HCT116 (cell line): Measurements from ENCODE around the gene LRRC31. TPM values are rescaled to one million over a fixed set of nuclear protein-coding genes. Genes with fewer than 3 reads are reported as not detected.

ENCODE experiments used
- ATAC-seq: fragments of 200-7000 bp; cut with Tn5 transposase; 2 replicates; pipeline ENCODE4 v1.9.1; 2020; ENCODE audit warnings: mild to moderate bottlenecking, moderate library complexity
- BruUV-seq: library from RNA; stranded (reverse); fragments of 400-500 nt; replicated peaks from 2 replicates; lab custom pipeline; 2021; lab: Mats Ljungman, UMichigan
- CTCF ChIA-PET: fragments of 300-600 bp; sonication (Branson Sonifier 250); formaldehyde crosslinking; loops from one replicate; lab custom pipeline; 2021; ENCODE audit warnings: antibody characterized with exemption; lab: Charles Lee
- POLR2A ChIA-PET: fragments of 300-600, 350-600 bp; sonication (Branson Sonifier 250); formaldehyde crosslinking; loops from one replicate; lab custom pipeline; 2021; ENCODE audit warnings: antibody characterized with exemption; lab: Charles Lee
- RAD21 ChIA-PET, 2 experiments: fragments of 300-600 bp; sonication (Branson Sonifier 250); formaldehyde crosslinking; loops; one replicate each; lab custom pipeline; 2023; ENCODE audit warnings: low total read pairs in 2 of 2; ENCODE audit not compliant: uncharacterized antibody in 2 of 2, unreplicated experiment in 2 of 2, low non-redundant PET in 1 of 2; lab: Charles Lee
- DNase-seq: peaks from one replicate; pipeline ENCODE4 v3.0.0-alpha.2; 2010; ENCODE audit warnings: low read depth, low spot score
- H2AFZ ChIP-seq: fragments of 200-600 bp; shearing (Covaris generic), sonication (generic); 2 replicates; pipeline ENCODE4 v1.6.1; 2017; ENCODE audit warnings: low read depth, mixed run types, mixed read lengths, antibody characterized with exemption, low read length; ENCODE audit not compliant: poor library complexity, severe bottlenecking
- H3K27ac ChIP-seq: 2 replicates; pipeline ENCODE4 v1.5.1; 2012; ENCODE audit warnings: low read depth, low read length
- H3K27me3 ChIP-seq: fragments of 200-600 bp; sonication (generic); 2 replicates; pipeline ENCODE4 v1.6.1; 2016; ENCODE audit warnings: mixed run types, low read length, mixed read lengths; ENCODE audit not compliant: insufficient read depth
- H3K36me3 ChIP-seq, 2 experiments: fragments of 200-500 bp in 1 of 2; fragments of 200-600 bp in 1 of 2; sonication (Bioruptor generic) in 1 of 2; sonication (generic) in 1 of 2; 2 replicates each; pipeline versions ENCODE4 v1.5.1 to v1.6.1; 2014 to 2016; ENCODE audit warnings: low read length in 2 of 2, inconsistent platforms in 1 of 2, mixed read lengths in 1 of 2, mixed run types in 1 of 2; ENCODE audit not compliant: insufficient read depth in 2 of 2, control insufficient read depth in 1 of 2
- H3K4me1 ChIP-seq, 2 experiments: fragments of 200-600 bp in 1 of 2; sonication (generic) in 1 of 2; 2 replicates each; pipeline versions ENCODE4 v1.5.1 to v1.6.1; 2012 to 2017; ENCODE audit warnings: low read length in 2 of 2, inconsistent platforms in 1 of 2, mild to moderate bottlenecking in 1 of 2, mixed read lengths in 1 of 2, mixed run types in 1 of 2, moderate library complexity in 1 of 2; ENCODE audit not compliant: insufficient read depth in 2 of 2, control insufficient read depth in 1 of 2
- H3K4me2 ChIP-seq: fragments of 200-600 bp; sonication (generic); 2 replicates; pipeline ENCODE4 v1.6.1; 2017; ENCODE audit warnings: mixed run types, low read length, mixed read lengths
- H3K4me3 ChIP-seq, 2 experiments: fragments of 200-600 bp in 1 of 2; sonication (generic) in 1 of 2; replicated peaks in 1 of 2; 2 replicates each; pipeline ENCODE4 v1.5.1; 2011 to 2016; ENCODE audit warnings: low read length in 2 of 2, control low read depth in 1 of 2, low read depth in 1 of 2, mild to moderate bottlenecking in 1 of 2, mixed read lengths in 1 of 2, mixed run types in 1 of 2
- H3K79me2 ChIP-seq: fragments of 200-600 bp; sonication (generic); 2 replicates; pipeline ENCODE4 v1.6.1; 2017; ENCODE audit warnings: mild to moderate bottlenecking, mixed run types, low read length, moderate library complexity, mixed read lengths; ENCODE audit not compliant: insufficient read depth
- H3K9ac ChIP-seq: fragments of 200-600 bp; sonication (generic); 2 replicates; pipeline ENCODE4 v1.6.1; 2016; ENCODE audit warnings: low read length, mixed read lengths
- H3K9me2 ChIP-seq: fragments of 200-600 bp; sonication (generic), shearing (Covaris generic); 2 replicates; pipeline ENCODE4 v1.6.1; 2017; ENCODE audit warnings: mixed run types, mild to moderate bottlenecking, moderate library complexity; ENCODE audit not compliant: insufficient read depth
- H3K9me3 ChIP-seq, 2 experiments: fragments of 200-500 bp in 1 of 2; fragments of 200-600 bp in 1 of 2; sonication (Bioruptor generic) in 1 of 2; sonication (generic) in 1 of 2; 2 replicates each; pipeline ENCODE4 v1.6.1; 2014 to 2017; ENCODE audit warnings: low read length in 2 of 2, mixed read lengths in 2 of 2, inconsistent platforms in 1 of 2, low read depth in 1 of 2, mild to moderate bottlenecking in 1 of 2, mixed run types in 1 of 2, moderate library complexity in 1 of 2; ENCODE audit not compliant: control insufficient read depth in 1 of 2, insufficient read depth in 1 of 2
- H4K20me1 ChIP-seq: fragments of 200-600 bp; sonication (generic), shearing (Covaris generic); 2 replicates; pipeline ENCODE4 v1.6.1; 2017; ENCODE audit warnings: mixed run types, mild to moderate bottlenecking, moderate library complexity; ENCODE audit not compliant: insufficient read depth
- CBX3 ChIP-seq: IDR thresholded peaks from 2 replicates; pipeline ENCODE4 v1.6.1; 2012; ENCODE audit warnings: low read depth
- CEBPB ChIP-seq: IDR thresholded peaks from 2 replicates; pipeline ENCODE4 v1.6.1; 2012; ENCODE audit warnings: low read depth
- EGR1 ChIP-seq: IDR thresholded peaks from 2 replicates; pipeline ENCODE4 v1.6.1; 2012; ENCODE audit warnings: low read depth
- ELF1 ChIP-seq: IDR thresholded peaks from 2 replicates; pipeline ENCODE4 v1.6.1; 2012; ENCODE audit warnings: low read depth, borderline replicate concordance
- EZH2 ChIP-seq: fragments of 200-600 bp; sonication (generic); IDR thresholded peaks from 2 replicates; pipeline ENCODE4 v1.6.1; 2017; ENCODE audit warnings: antibody characterized with exemption, mixed run types
- FOSL1 ChIP-seq: IDR thresholded peaks from 2 replicates; pipeline ENCODE4 v1.6.1; 2012; ENCODE audit warnings: low read depth
- MAX ChIP-seq: IDR thresholded peaks from 2 replicates; pipeline ENCODE4 v1.6.1; 2012
- POLR2A ChIP-seq: IDR thresholded peaks from 2 replicates; pipeline ENCODE4 v1.7.0; 2011; ENCODE audit warnings: borderline replicate concordance; ENCODE audit not compliant: insufficient read depth, insufficient read length; ENCODE audit errors: extremely low read depth
- RAD21 ChIP-seq: IDR thresholded peaks from 2 replicates; pipeline ENCODE4 v1.6.1; 2012; ENCODE audit warnings: low read depth, mild to moderate bottlenecking
- SIN3A ChIP-seq: IDR thresholded peaks from 2 replicates; pipeline ENCODE4 v1.6.1; 2012; ENCODE audit warnings: low read depth
- SP1 ChIP-seq: IDR thresholded peaks from 2 replicates; pipeline ENCODE4 v1.6.1; 2012; ENCODE audit warnings: low read depth
- TCF7L2 ChIP-seq: IDR thresholded peaks from 2 replicates; pipeline ENCODE4 v1.7.0; 2011; ENCODE audit warnings: borderline replicate concordance, inconsistent platforms; ENCODE audit not compliant: insufficient read depth, insufficient read length; ENCODE audit errors: extremely low read depth
- ZFX ChIP-seq: fragments of 450-650 bp; IDR thresholded peaks from 2 replicates; pipeline ENCODE4 v1.6.1; 2017
- ZNF274 ChIP-seq: fragments of 200-500 bp; sonication (Bioruptor generic); IDR thresholded peaks from 2 replicates; pipeline ENCODE4 v1.6.1; 2014; ENCODE audit warnings: mild to moderate bottlenecking, low read depth, low read length, inconsistent platforms
- intact Hi-C: fragments of 100-400 bp; cut with micrococcal nuclease; formaldehyde crosslinking; loops from 2 replicates; pipeline ENCODE4 v1.10.0; 2022
- total RNA-seq: library from RNA; stranded (reverse); gene quantifications from one replicate; pipeline ENCODE4 v1.2.1, GENCODE V29; 2021; ENCODE audit not compliant: unreplicated experiment
- TF ChIP-seq, protein P1 (sequence below): IDR thresholded peaks from 2 replicates; pipeline ENCODE4 v1.6.1; 2012; ENCODE audit warnings: low read depth
- TF ChIP-seq, protein P2 (sequence below): IDR thresholded peaks from 2 replicates; pipeline ENCODE4 v1.6.1; 2011; ENCODE audit warnings: mild to moderate bottlenecking, low read length, moderate library complexity; ENCODE audit not compliant: insufficient replicate concordance; ENCODE audit errors: extremely low read depth

The LRRC31 gene
- total RNA-seq, 1 experiment from 2014 or later = not detected

GRCh38 chr3:169811631-169812331, 58.0 kb downstream of the LRRC31 start:
- TF ChIP-seq FOSL1 (no peak), EGR1 (no peak), SIN3A (no peak), ZFX (no peak), SP1 (no peak), POLR2A (no peak), MAX (no peak), TCF7L2 (no peak), RAD21 (no peak), EZH2 (no peak), CBX3 (no peak), ELF1 (no peak), ZNF274 (no peak), CEBPB (no peak)
- TF ChIP-seq, protein P1, sequence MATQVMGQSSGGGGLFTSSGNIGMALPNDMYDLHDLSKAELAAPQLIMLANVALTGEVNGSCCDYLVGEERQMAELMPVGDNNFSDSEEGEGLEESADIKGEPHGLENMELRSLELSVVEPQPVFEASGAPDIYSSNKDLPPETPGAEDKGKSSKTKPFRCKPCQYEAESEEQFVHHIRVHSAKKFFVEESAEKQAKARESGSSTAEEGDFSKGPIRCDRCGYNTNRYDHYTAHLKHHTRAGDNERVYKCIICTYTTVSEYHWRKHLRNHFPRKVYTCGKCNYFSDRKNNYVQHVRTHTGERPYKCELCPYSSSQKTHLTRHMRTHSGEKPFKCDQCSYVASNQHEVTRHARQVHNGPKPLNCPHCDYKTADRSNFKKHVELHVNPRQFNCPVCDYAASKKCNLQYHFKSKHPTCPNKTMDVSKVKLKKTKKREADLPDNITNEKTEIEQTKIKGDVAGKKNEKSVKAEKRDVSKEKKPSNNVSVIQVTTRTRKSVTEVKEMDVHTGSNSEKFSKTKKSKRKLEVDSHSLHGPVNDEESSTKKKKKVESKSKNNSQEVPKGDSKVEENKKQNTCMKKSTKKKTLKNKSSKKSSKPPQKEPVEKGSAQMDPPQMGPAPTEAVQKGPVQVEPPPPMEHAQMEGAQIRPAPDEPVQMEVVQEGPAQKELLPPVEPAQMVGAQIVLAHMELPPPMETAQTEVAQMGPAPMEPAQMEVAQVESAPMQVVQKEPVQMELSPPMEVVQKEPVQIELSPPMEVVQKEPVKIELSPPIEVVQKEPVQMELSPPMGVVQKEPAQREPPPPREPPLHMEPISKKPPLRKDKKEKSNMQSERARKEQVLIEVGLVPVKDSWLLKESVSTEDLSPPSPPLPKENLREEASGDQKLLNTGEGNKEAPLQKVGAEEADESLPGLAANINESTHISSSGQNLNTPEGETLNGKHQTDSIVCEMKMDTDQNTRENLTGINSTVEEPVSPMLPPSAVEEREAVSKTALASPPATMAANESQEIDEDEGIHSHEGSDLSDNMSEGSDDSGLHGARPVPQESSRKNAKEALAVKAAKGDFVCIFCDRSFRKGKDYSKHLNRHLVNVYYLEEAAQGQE = no peak
- TF ChIP-seq, protein P2, sequence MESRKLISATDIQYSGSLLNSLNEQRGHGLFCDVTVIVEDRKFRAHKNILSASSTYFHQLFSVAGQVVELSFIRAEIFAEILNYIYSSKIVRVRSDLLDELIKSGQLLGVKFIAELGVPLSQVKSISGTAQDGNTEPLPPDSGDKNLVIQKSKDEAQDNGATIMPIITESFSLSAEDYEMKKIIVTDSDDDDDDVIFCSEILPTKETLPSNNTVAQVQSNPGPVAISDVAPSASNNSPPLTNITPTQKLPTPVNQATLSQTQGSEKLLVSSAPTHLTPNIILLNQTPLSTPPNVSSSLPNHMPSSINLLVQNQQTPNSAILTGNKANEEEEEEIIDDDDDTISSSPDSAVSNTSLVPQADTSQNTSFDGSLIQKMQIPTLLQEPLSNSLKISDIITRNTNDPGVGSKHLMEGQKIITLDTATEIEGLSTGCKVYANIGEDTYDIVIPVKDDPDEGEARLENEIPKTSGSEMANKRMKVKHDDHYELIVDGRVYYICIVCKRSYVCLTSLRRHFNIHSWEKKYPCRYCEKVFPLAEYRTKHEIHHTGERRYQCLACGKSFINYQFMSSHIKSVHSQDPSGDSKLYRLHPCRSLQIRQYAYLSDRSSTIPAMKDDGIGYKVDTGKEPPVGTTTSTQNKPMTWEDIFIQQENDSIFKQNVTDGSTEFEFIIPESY = no peak
- no peak overlapping the region for H3K4me2 ChIP-seq
- H3K27ac ChIP-seq = no peak overlapping the region
- BruUV-seq = no TSS peak
- no peaks in the 10 kb centered on the region for H3K79me2 ChIP-seq
- ATAC-seq (no peak), DNase-seq (no peak)
- CTCF ChIA-PET = interaction anchor here (0.5 kb wide), 1 partner anchor 229 kb away, joined by 5 read pairs; no protein-coding TSS in a partner anchor
- no peaks in the 10 kb centered on the region for H3K36me3 ChIP-seq
- no peaks in the 10 kb centered on the region for H4K20me1 ChIP-seq
- POLR2A ChIA-PET = no interaction called here
- RAD21 ChIA-PET = no interaction called here
- no peaks in the 10 kb centered on the region for H3K9me2 ChIP-seq
- no peak overlapping the region for H3K9ac ChIP-seq
- no peaks in the 10 kb centered on the region for H3K9me3 ChIP-seq
- H2AFZ ChIP-seq = no peak overlapping the region
- H3K4me3 ChIP-seq = no peak overlapping the region
- intact Hi-C loops = no loop called here
- no peaks in the 10 kb centered on the region for H3K4me1 ChIP-seq
- no peaks in the 10 kb centered on the region for H3K27me3 ChIP-seq
